ENCODE measurements around the gene CXCL14. TPM values are rescaled to one million over a fixed set of nuclear protein-coding genes. Genes with fewer than 3 reads are reported as not detected.

The CXCL14 gene
- total RNA-seq, 4 donors from 2014 or later = 0.42 to 4.0 (median 2.6) TPM

GRCh38 chr5:135555530-135555929 lies 23.3 kb downstream of the CXCL14 start:
- Histone ChIP-seq H3K27ac (replicated peaks in 1 of 4) (no peak overlapping the region), H3K4me3 (no peak overlapping the region), H3K27me3 (peaks cover 0 to 79% (median 2%) of the 10 kb centered on the region in 4 donors), H3K36me3 (no peaks in the 10 kb centered on the region), H3K9me3 (no peaks in the 10 kb centered on the region), H3K4me1 (peaks cover 0 to under 1% (median 0%) of the 10 kb centered on the region in 4 donors)
- TF ChIP-seq POLR2A (IDR thresholded peaks at IDR 0.05; ENCODE audit: low read depth) (no peak), EP300 (IDR thresholded peaks at IDR 0.05) (no peak), POLR2AphosphoS5 (IDR thresholded peaks at IDR 0.05) (no peak)
- TF ChIP-seq, protein P1, sequence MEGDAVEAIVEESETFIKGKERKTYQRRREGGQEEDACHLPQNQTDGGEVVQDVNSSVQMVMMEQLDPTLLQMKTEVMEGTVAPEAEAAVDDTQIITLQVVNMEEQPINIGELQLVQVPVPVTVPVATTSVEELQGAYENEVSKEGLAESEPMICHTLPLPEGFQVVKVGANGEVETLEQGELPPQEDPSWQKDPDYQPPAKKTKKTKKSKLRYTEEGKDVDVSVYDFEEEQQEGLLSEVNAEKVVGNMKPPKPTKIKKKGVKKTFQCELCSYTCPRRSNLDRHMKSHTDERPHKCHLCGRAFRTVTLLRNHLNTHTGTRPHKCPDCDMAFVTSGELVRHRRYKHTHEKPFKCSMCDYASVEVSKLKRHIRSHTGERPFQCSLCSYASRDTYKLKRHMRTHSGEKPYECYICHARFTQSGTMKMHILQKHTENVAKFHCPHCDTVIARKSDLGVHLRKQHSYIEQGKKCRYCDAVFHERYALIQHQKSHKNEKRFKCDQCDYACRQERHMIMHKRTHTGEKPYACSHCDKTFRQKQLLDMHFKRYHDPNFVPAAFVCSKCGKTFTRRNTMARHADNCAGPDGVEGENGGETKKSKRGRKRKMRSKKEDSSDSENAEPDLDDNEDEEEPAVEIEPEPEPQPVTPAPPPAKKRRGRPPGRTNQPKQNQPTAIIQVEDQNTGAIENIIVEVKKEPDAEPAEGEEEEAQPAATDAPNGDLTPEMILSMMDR (IDR thresholded peaks at IDR 0.05) = no peak
- 83% methylated on average over 2 of the region's 2 CpGs for WGBS
- no peak for DNase-seq (ENCODE audit: extremely low spot score)
- intact Hi-C loops (cut with DNase I) = no loop called here

GRCh38 chr5:135553688-135554462 lies 24.9 kb downstream of the CXCL14 start:
- WGBS = 20% methylated on average over 8 of the region's 8 CpGs
- no peaks in the 10 kb centered on the region for H3K9me3 ChIP-seq
- H3K36me3 ChIP-seq = no peaks in the 10 kb centered on the region
- no peak for DNase-seq (ENCODE audit: extremely low spot score)
- TF ChIP-seq, protein P1 (IDR thresholded peaks at IDR 0.05) = peak in 1 of 3 experiments; percentile 3
- no peak for TF ChIP-seq POLR2AphosphoS5 (IDR thresholded peaks at IDR 0.05)
- no peak overlapping the region for H3K4me3 ChIP-seq
- H3K4me1 ChIP-seq = no peaks in the 10 kb centered on the region
- H3K27ac ChIP-seq (replicated peaks in 1 of 4) = no peak overlapping the region
- H3K27me3 ChIP-seq = peaks cover 0 to 78% (median 0%) of the 10 kb centered on the region in 4 donors
- intact Hi-C loops (cut with DNase I) = no loop called here

GRCh38 chr5:135551593-135552447 lies 27.0 kb downstream of the CXCL14 start:
- intact Hi-C loops (cut with DNase I) = loop anchor here (1.0 kb wide), 1 partner anchor 86 kb away; no protein-coding TSS in a partner anchor
- Histone ChIP-seq H3K27me3 (peaks cover 0 to 83% (median 0%) of the 10 kb centered on the region in 4 donors), H3K4me3 (no peak overlapping the region), H3K4me1 (no peaks in the 10 kb centered on the region), H3K9me3 (no peaks in the 10 kb centered on the region), H3K36me3 (no peaks in the 10 kb centered on the region), H3K27ac (replicated peaks in 1 of 4) (no peak overlapping the region)
- 41% methylated on average over 15 of the region's 15 CpGs for WGBS
- DNase-seq (ENCODE audit: extremely low spot score) = no peak
- TF ChIP-seq POLR2AphosphoS5 (IDR thresholded peaks at IDR 0.05) = no peak
- TF ChIP-seq, protein P1 (IDR thresholded peaks at IDR 0.05) = peak; percentile 72 to 84 (median 84)

DNA sequence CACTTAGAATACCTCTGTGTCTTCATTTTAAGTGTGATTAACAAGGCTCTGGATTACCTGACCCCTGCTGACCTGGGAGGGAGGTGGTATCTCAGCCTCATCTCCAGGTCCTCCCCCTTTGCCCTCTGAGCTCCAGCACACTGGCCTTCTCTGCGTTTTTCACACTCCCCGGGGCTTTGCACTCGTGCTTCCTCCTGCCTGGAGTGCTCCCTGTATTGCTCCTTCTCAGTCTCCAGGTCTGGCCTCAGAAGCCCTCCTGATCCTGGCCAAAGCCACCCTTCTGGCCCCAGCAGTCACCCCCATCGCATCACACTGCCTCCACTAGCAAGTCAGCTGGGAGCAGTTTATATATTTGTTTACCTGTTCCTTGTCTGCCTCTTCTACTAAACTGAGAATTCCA lies 29.4 kb downstream of the CXCL14 start:
- Histone ChIP-seq H3K36me3 (no peaks in the 10 kb centered on the region), H3K9me3 (no peaks in the 10 kb centered on the region), H3K4me1 (peaks cover 1 to 7% (median 5%) of the 10 kb centered on the region in 4 donors), H3K27me3 (peaks cover 0 to 86% (median 15%) of the 10 kb centered on the region in 4 donors), H3K27ac (replicated peaks in 1 of 4) (no peak overlapping the region), H3K4me3 (no peak overlapping the region)
- no peak for DNase-seq (ENCODE audit: extremely low spot score)
- TF ChIP-seq POLR2AphosphoS5 (IDR thresholded peaks at IDR 0.05) (no peak), EP300 (IDR thresholded peaks at IDR 0.05) (no peak), POLR2A (IDR thresholded peaks at IDR 0.05; ENCODE audit: low read depth) (no peak)
- TF ChIP-seq, protein P1 (IDR thresholded peaks at IDR 0.05) = no peak
- intact Hi-C loops (cut with DNase I) = no loop called here
- WGBS = 36% methylated on average over 4 of the region's 4 CpGs
